Dendritic cell treated with granulocyte-macrophage colony-stimulating factor and Interleukin-4, amounts not matched to agents 40 ng/mL and 50 ng/mL, for 4 days (primary cell): ENCODE measurements around the gene TUBB.

Experiments used
- H3K27ac Mint-ChIP-seq: one replicate; pipeline ENCODE4 v1.8.0; 2022; ENCODE audit warnings: mild to moderate bottlenecking, mixed read lengths
- H3K27me3 Mint-ChIP-seq: one replicate; pipeline ENCODE4 v1.8.0; 2022; ENCODE audit warnings: mild to moderate bottlenecking, mixed read lengths
- H3K36me3 Mint-ChIP-seq: one replicate; pipeline ENCODE4 v1.8.0; 2022; ENCODE audit warnings: low read depth, mixed read lengths
- H3K4me1 Mint-ChIP-seq: one replicate; pipeline ENCODE4 v1.8.0; 2022; ENCODE audit warnings: low read depth, mixed read lengths
- H3K4me3 Mint-ChIP-seq: one replicate; pipeline ENCODE4 v1.8.0; 2022; ENCODE audit warnings: mild to moderate bottlenecking, moderate library complexity, mixed read lengths
- H3K9me3 Mint-ChIP-seq: one replicate; pipeline ENCODE4 v1.8.0; 2022; ENCODE audit warnings: mixed read lengths
- intact Hi-C: fragments of 100-400 bp; cut with micrococcal nuclease; formaldehyde crosslinking; loops from one replicate; pipeline ENCODE4 v1.15.0; 2022

Gene TUBB

DNA sequence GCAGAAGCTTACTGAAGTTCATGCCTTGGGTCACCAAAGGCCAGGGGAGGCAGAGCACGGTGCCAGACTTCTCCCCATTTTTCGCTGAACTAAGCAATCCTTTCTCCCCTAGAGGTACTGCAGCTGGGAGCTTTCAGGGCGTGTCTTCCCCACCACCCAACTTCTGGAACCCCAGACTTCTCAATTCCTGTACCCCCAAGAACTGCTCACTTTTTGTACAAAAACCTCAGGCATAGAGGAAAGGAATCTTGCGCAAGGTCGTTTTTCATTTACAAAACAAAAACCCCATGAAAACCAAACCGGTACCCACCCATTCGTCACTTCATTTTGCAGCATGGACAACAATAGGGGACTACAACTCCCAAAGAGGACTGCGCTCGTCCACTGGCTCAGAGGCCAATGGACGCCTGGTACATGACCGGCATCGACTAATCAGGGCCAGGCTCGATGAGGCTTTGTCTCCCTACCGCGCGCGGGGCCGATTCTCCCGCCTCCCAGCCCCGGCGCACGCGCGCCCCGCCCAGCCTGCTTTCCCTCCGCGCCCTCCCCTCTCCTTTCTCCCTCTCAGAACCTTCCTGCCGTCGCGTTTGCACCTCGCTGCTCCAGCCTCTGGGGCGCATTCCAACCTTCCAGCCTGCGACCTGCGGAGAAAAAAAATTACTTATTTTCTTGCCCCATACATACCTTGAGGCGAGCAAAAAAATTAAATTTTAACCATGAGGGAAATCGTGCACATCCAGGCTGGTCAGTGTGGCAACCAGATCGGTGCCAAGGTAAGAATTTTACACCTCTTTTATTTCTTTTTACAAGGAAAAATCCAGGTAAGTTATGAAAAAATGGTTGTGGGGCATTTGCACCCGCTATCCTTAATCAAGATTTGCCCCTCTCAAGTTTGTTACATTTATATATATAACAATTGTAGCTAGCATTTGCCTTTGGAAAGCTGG, at the start of gene TUBB:
TSS of gene TUBB (plus strand) at position 562 of the 947 bp plus-strand sequence. CDS start at position 717, 155 bp downstream.
- Mint-ChIP-seq H3K36me3 (peaks cover 62% of the 10 kb centered on the region), H3K9me3 (no peaks in the 10 kb centered on the region), H3K4me3 (peak within 1 kb of the TSS; percentile 87), H3K4me1 (peaks cover 64% of the 10 kb centered on the region), H3K27me3 (no peaks in the 10 kb centered on the region), H3K27ac (peak within 1 kb of the TSS; percentile 98)
- intact Hi-C loops = loop anchor here (1.0 to 10.0 kb wide), 2 partner anchors 103 to 235 kb away; partner anchors contain the start of genes HLA-E, MRPS18B and PPP1R10

DNA sequence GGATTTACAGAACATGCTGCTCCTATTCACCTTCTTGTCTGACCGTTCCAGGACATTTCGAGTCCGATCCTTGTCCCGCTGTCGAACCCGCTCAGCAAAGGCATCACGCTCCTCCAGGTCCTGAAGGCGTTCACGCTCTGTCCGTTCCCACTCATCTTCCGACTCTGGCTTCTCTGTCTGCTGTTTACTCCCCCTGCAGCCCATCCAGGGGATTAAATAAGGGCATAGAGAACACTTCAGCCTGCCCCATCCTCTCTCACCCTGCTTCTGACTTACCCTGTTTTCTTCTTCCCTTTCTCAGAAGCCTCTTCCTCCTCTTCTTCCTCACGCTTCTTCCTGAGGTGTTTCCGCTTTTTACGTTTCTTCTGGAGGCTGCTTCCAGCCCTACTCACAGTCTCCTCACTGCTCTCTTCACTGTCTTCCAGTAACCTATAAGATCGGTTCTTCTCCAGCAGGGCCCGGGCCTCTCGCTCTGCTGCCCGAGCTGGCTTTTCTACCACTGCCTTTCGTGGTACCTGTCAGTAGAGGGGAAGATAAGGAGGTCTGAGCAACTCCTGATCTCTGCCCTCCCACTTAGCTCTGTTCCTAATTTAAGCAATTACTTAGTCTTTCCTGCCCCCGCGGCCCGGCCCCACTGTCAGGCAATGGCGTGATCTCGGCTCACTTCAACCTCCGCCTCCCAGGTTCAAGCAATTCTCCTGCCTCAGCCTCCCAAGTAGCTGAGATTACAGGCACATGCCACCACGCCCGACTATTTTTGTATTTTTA, 49.2 kb upstream of the TUBB start:
- no peak overlapping the region for H3K4me3 Mint-ChIP-seq
- peaks cover 45% of the 10 kb centered on the region for H3K4me1 Mint-ChIP-seq
- intact Hi-C loops = loop anchor here (5.0 kb wide), 1 partner anchor 44 kb away; the partner anchor contains the start of gene ATAT1
- no peaks in the 10 kb centered on the region for H3K27me3 Mint-ChIP-seq
- peaks cover 72% of the 10 kb centered on the region for H3K36me3 Mint-ChIP-seq
- no peaks in the 10 kb centered on the region for H3K9me3 Mint-ChIP-seq
- H3K27ac Mint-ChIP-seq = peak overlapping the region; percentile 5

DNA sequence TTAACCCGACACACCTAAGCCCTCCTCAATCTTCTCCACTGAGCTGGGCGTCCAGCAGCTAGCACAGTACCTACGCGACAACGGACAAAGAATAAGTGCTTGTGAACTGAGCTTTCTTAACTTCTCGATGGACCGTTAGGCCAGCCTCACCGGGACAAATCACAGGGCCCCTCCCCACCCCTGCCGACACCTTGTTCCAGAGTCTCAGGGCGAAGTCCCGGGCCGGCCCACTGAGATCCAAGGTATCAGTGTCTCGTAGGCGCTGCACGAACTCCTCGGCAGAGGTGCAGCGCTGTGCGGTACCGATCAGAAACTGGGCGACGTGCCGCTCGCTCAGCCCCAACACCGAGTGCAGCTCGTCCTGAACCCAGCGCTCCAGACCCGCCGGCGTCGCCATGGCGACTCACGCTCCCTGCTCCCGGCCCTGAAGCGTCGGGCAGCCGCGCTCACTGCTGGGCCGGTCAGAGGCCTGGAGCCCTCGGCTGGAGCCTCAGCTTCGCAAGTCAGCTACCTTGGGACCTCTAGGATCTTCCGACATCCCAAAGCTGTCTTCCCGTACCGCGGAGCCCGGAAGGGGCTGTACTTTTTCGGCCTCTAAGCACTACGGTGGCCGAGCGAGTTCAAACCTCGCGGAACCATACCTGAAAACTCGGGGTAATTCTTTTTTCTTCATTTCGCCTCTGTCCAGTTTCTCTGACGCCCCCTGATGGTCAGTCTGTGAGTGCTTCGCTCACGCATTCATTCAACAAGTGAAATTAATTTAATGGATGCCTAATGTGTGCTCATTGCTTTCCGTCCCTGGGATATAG, 47.5 kb upstream of the TUBB start, which contains the start of gene DHX16:
TSS of gene DHX16 (minus strand) at position 562 of the 809 bp plus-strand sequence. CDS start at position 397, 165 bp downstream.
- Mint-ChIP-seq H3K27me3 (no peaks in the 10 kb centered on the region), H3K4me3 (peak within 1 kb of the TSS; percentile 89), H3K4me1 (peaks cover 46% of the 10 kb centered on the region), H3K36me3 (peaks cover 72% of the 10 kb centered on the region), H3K27ac (peak within 1 kb of the TSS; percentile 80), H3K9me3 (no peaks in the 10 kb centered on the region)
- intact Hi-C loops = loop anchor here (2.0 to 5.0 kb wide), 2 partner anchors 45 to 190 kb away; partner anchors contain the start of gene ATAT1

DNA sequence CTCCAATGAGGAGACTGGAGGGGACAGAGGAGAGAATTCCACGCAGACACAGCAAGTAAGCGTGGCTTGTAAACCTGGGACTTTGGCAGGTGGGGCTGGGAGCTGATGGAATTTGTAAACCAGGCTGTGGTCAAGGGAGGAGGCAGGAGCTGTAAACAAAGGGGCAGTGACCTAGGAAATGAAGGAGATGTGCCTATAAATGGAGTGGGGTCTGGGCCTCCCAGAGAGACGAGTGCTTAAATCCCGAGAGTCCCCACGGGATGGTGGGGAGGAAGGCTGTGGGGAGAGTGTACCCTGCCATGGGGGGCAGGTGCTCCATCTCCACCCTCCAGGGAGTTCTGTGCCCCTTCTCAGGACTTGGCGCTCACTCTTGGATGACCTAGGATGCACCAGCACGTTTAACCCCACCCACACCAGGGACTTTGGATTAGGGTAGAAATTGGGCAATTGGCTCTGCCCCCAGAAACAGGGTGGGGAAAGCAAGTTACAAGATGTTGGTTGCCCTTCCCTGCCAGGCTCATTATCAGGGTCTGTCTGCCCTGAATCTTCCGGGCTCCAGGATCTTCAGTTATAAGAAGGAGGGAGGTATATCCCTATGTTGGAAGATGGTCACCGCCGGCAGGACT, 43.4 kb upstream of the TUBB start:
- H3K36me3 Mint-ChIP-seq = peaks cover 72% of the 10 kb centered on the region
- H3K4me3 Mint-ChIP-seq = no peak overlapping the region
- intact Hi-C loops = no loop called here
- peak overlapping the region; percentile 7 for H3K27ac Mint-ChIP-seq
- H3K4me1 Mint-ChIP-seq = peaks cover 59% of the 10 kb centered on the region
- H3K27me3 Mint-ChIP-seq = no peaks in the 10 kb centered on the region
- no peaks in the 10 kb centered on the region for H3K9me3 Mint-ChIP-seq

DNA sequence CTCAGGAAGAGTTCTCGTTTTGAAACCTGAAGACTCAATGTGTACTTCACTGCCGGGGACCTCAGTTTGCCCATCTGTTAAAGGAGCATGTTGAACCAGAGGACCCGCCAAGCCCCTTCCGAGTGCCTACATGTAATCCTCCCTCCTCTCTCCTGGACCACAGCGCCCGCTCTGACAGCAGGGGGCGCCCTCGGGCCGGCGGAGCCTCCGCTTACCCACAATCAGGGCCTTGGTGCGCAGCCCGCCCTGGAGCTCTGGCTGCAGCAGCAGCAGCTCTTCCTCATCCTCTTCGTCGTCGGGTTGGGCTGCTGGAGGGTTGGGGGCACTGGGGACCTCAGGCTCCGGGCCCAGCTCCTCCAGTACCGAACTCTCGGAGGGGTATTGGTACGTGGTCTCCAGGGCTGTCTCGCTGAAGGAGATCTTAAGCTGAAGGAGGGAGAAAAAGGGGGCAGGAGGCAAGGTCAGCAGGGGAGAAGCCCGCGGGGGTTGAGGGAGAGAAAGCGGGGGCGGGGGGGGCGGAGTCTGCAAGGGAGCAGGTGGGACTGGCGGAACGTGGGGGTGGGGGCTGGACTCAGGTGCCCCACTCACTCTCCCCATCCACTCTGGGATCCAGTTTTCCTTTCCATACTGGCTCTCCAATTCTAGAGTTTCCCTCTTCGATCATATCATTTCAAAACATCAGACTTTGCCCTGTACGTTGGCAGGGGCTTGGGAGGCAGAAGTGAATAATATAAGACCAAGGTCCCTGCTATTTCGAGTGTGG, 41.0 kb upstream of the TUBB start:
- peaks cover 87% of the 10 kb centered on the region for H3K36me3 Mint-ChIP-seq
- no peaks in the 10 kb centered on the region for H3K27me3 Mint-ChIP-seq
- peaks cover 56% of the 10 kb centered on the region for H3K4me1 Mint-ChIP-seq
- peak overlapping the region; percentile 91 for H3K27ac Mint-ChIP-seq
- intact Hi-C loops = loop anchor here (1.0 to 2.0 kb wide), 2 partner anchors 43 to 52 kb away; no protein-coding TSS in a partner anchor
- no peaks in the 10 kb centered on the region for H3K9me3 Mint-ChIP-seq
- peak overlapping the region; percentile 93 for H3K4me3 Mint-ChIP-seq

DNA sequence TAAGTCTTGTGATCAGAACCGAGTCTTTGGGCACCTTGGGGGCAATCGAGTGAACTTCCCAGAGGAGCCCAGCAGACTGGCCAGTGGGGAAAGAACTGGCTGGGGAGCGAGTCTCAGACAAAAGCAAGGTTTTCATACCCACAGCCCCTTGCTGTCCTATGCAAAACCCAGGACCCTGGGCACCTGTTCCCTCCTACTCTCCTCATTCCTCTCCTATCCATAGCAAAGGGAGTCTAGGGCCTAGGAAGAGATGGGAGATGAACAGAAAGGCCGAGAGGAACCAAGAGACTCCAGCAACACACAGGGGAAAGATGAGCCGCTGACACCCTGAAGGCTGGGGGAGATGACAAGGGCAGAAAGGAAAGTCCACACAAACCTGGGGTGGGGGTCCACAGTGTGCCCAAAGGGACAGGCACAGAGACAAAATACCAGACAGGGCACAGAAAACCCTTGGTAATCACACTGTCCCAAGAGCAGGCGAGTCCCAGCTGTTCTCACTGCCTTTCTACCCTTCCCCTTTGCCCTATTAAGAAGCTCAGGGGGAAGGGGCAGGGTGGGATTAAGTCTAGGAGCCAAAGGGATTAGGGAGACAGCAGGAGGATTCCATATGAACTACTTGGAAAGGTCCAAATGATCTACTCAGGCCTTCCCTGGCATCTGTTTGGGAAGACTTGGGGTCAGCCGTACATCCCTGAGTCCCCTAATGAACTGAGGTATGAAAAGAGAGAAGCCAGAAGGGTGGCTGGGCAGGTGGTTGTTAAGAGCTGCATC, 40.2 kb upstream of the TUBB start:
- H3K4me3 Mint-ChIP-seq = peak overlapping the region; percentile 93
- H3K36me3 Mint-ChIP-seq = peaks cover 95% of the 10 kb centered on the region
- H3K27ac Mint-ChIP-seq = peak overlapping the region; percentile 91
- no peaks in the 10 kb centered on the region for H3K27me3 Mint-ChIP-seq
- peaks cover 59% of the 10 kb centered on the region for H3K4me1 Mint-ChIP-seq
- H3K9me3 Mint-ChIP-seq = no peaks in the 10 kb centered on the region
- intact Hi-C loops = loop anchor here (1.0 to 2.0 kb wide), 2 partner anchors 42 to 51 kb away; no protein-coding TSS in a partner anchor

DNA sequence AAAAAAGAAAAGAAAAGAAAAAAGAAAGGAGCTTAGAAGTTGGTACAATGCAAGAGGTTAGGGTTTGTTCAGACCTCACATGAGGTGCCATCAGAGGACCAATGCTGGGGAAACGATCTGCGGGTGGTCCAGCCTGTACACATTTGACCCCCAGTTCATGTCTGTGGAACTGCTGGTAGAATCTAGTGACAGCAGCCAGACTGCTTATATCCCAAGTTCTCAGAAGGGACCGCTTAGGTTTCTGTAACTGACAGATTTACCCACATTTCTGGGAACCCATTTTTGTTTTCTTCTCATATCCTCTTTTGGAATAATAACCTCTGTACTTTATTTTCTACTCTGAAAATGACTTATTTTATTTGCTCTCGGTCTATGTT, 38.4 kb upstream of the TUBB start:
- H3K9me3 Mint-ChIP-seq = no peaks in the 10 kb centered on the region
- H3K27me3 Mint-ChIP-seq = no peaks in the 10 kb centered on the region
- H3K27ac Mint-ChIP-seq = peak overlapping the region; percentile 91
- intact Hi-C loops = loop anchor here (2.0 kb wide), 1 partner anchor 65 kb away; the partner anchor contains the start of genes MRPS18B and PPP1R10
- H3K4me3 Mint-ChIP-seq = peak overlapping the region; percentile 93
- peaks cover 57% of the 10 kb centered on the region for H3K4me1 Mint-ChIP-seq
- H3K36me3 Mint-ChIP-seq = peaks cover 100% of the 10 kb centered on the region

DNA sequence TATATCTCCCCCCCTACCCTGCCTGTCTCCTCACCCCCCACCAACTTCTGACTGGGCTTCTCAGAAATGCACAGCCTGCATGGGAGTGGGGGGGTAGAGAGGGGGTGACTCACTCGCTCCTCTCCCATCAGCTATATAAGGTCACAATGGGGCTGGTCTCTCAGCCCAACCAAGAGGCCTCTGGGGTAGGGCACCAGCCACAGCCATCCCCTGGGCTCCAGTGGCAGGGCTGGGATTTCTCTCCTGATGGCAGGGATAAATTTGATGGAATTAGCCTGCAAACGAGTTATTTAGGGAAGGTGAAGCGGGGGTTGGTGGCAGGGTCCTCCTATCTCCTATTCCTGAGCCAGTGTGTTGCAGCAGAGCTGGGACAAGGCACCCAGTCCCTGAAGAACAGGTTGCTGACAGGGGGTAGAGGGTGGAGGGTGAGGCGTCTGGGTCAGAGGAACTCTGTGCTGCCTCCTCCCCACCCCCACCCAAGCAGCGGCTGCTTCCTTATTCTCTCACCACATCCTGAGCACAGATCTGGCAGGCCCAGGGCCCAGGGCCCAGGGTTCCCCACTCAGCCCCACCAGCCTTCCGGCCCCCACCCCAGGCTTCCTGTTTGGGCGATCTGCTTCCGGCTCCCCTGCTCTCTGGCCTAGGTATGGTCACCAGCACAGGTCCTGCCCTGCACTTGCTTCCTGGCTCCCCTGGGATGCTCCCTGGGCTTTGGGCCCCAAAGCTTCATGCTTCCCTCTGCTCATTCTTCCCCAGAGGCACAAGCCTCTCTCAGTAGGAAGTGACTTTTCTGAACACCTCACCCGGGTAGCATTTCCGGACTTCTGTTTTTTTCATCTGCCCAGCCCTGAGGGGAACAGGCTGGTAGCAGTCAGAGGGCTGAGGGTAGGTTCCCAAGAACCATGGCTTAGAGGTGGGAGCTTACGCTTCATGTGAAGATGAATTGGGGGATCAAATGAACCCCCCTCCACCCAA, 37.7 kb upstream of the TUBB start:
- Mint-ChIP-seq H3K27me3 (no peaks in the 10 kb centered on the region), H3K4me3 (peak overlapping the region; percentile 93), H3K27ac (peak overlapping the region; percentile 91), H3K9me3 (no peaks in the 10 kb centered on the region), H3K4me1 (peaks cover 53% of the 10 kb centered on the region), H3K36me3 (peaks cover 100% of the 10 kb centered on the region)
- intact Hi-C loops = loop anchor here (2.0 kb wide), 1 partner anchor 66 kb away; the partner anchor contains the start of genes MRPS18B and PPP1R10

DNA sequence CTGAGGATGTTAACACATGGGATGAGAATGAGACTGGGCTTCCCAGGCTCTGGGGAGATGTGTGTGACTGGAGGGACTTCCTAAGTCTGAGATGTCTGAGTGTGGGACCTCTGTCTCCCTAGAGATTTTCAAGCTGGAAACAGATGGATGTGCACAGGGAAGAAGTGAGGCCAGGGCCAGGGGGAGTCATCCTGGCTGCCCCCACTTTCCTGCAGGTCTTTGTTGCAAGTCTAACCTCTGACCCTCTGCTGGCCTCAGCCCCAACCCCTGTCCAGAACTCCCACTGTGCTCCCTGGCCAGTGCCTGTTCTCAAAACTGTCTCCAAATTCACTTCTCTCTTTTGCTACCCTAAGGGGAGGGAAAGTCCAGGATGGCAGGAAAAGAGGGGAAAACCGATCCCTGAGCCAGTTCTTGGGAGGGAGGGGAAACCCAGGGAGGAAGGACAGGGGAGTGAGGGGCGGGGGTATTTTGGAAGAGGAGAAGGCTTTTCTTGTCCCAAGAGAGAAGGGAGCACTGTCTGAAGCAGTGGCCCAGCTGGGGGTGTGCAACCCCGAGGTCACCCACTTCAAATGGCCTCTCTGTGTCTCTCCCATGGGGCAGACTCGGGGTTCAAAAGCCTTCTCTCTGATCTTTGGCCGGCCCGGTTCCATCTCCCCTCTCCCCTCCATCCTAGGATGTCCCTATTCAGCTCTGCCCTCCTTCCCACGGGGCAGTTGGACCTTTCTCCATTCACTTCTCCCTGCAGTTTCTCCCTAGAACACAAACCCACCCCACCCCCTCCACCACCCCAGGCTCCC, 36.8 kb upstream of the TUBB start:
- intact Hi-C loops = loop anchor here (2.0 kb wide), 1 partner anchor 67 kb away; the partner anchor contains the start of genes MRPS18B and PPP1R10
- H3K4me1 Mint-ChIP-seq = peaks cover 63% of the 10 kb centered on the region

DNA sequence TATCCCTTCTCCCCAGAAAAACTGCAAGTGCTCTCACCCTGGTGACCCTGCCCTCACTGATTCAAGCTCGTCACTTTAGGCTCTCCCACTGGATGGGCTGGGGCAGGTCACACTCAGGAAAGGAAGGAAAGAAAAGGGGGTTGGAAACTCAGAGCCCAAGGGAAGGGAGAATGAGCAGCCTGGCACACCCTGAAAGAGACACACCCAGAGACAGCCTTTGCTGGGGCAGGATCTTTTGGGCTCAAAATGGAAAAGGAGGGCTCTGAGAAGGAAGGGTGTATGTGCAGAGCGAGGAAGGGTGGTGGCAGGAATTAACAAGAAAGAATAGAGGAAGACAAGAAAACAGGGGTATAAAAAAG, 36.2 kb upstream of the TUBB start:
- intact Hi-C loops = loop anchor here (2.0 kb wide), 1 partner anchor 67 kb away; the partner anchor contains the start of genes MRPS18B and PPP1R10
- H3K27ac Mint-ChIP-seq = peak overlapping the region; percentile 91
- H3K27me3 Mint-ChIP-seq = no peaks in the 10 kb centered on the region
- no peaks in the 10 kb centered on the region for H3K9me3 Mint-ChIP-seq
- H3K4me1 Mint-ChIP-seq = peaks cover 65% of the 10 kb centered on the region
- H3K4me3 Mint-ChIP-seq = peak overlapping the region; percentile 93
- peaks cover 100% of the 10 kb centered on the region for H3K36me3 Mint-ChIP-seq

More for the DNA sequence above, 36.8 kb upstream of the TUBB start:
- peak overlapping the region; percentile 91 for H3K27ac Mint-ChIP-seq
- no peaks in the 10 kb centered on the region for H3K27me3 Mint-ChIP-seq
- H3K9me3 Mint-ChIP-seq = no peaks in the 10 kb centered on the region
- peaks cover 100% of the 10 kb centered on the region for H3K36me3 Mint-ChIP-seq
- peak overlapping the region; percentile 93 for H3K4me3 Mint-ChIP-seq
